NCI-H510A treated with DMSO at 0.1 percent for 48 hours (cell line): ENCODE data around the gene RAB7A.
A peak's percentile ranks its signal among the peaks of the same experiment; 100 is the strongest.

Experiments
- DNase-seq: peaks from one replicate; lab custom pipeline; 2025; lab: John Stamatoyannopoulos, UW

Gene RAB7A

DNA sequence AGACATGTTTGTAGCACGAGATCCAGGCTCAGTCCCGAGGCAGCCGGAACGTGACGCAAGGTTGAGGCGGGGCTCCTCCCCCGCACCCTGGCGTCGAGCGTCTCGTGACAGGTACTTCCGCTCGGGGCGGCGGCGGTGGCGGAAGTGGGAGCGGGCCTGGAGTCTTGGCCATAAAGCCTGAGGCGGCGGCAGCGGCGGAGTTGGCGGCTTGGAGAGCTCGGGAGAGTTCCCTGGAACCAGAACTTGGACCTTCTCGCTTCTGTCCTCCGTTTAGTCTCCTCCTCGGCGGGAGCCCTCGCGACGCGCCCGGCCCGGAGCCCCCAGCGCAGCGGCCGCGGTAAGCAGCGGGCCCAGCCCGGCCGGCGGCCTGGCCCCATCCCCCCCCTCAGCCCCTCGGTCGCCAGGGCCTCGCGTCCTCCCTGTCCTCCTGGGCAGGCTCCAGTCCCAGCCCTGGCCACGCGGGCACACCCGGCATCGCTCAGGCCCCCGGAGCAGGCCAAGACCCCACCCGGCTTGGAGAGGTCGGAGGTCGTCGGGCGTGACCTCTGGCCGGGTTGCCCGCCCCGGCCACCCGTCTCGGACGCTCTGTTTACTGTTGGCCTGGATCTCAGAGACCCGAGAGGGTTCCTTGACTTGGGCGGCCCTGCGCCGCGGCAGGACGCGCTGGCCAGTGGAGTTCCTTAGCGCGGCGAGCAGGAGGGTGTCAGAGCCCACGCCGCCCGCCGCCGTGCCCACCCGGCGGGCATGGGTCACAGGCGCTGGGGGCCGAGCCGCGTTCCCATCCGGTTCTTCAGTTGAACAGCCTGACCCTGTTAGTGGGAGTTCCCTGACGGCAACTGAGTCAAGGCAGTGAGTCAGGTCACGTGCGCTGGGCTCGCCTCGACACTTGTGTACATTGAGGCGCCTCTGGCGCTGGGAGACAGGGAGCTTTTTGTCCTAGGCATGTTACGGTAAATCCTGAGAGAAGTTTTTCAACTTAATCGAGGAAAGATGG lies at the start of gene RAB7A:
Gene RAB7A, plus strand, starts transcription at position 161 of the 994 bp plus-strand sequence. CDS start 69,185 bp downstream, outside the sequence.
- DNase-seq: peak; percentile 73

DNA sequence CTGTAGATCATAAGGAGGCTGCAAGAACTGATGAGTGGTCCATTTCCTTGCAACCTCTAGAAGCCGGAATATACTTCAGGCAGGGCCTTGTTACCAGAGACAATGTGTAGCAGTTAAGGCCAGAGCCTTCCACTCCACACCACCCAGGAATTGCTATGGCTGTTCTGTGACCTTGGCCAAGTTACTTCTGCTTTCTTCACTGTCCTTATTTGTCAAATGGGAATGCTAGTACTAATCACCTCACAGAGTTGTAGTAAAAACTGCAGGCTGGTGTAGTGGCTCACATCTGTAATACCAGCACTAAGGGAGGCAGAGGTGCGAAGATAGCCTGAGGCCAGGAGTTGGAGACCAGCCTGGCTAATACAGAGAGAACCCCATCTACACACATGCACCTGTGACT lies 46.6 kb upstream of the RAB7A start:
- no peak for DNase-seq

DNA sequence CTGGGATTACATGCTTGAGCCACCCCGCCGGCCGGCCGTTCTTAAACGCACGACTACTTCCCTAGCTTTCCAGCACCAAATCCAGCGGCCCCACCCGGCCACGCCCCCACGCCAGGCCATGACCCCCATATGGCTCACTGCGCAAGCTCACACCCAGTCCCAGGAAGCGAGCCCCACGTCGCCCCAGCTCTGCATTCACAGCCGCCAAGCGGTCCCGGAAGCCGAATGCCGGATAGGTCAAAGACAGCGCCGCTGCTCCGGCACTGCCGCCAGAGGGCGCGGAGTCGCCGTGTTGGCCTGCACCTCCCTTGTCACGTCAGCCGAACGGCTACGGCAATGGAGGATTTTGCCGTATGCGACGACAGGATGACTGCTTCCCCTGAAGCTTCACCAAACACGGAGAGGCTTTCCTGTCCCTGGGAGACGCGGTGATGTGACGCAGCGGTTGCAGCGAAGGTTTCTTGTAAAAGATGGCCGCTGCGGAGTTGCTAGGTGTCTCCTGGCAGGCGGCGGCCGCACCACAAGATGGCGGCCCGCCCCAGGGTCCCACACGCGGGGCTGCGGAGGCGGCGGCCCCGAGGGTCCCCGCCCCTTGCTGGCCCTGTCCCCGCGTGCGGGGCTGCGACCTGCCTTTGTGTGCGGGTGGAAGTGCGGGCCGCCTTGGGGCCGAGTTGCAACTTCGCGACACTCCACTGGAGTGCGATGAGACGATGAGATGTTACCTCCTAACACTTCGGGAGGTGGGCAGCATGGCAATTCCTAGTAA lies 45.2 kb upstream of the RAB7A start:
- DNase-seq: peak; percentile 85

DNA sequence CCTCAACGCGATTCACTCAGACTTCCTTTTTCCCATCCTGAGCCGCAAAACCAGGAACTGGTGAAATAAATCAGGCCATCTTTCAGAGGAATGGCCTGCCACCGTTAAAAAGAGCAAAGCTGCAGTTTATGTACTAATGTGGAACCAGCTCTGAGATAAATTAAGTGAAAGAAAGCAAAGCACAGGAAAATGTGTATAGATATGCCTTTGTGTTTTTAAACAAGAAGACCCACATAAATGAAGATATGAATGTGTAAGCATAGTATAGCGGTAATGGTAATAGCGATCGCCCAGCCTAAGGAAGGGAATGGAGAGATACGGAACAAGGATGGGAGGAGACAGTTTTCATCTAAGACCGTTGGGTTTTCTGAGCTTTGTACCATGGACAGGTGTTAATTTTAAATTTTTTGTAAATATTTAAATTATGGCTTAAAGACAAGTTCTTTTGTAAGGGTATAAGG lies 44.6 kb upstream of the RAB7A start:
- peak; percentile 52 for DNase-seq

- no peak for DNase-seq
Measured at GRCh38 chr3:128683957-128684356, 42.0 kb upstream of the RAB7A start.

GRCh38 chr3:128684986-128685726 lies 40.8 kb upstream of the RAB7A start:
- DNase-seq: no peak

DNA sequence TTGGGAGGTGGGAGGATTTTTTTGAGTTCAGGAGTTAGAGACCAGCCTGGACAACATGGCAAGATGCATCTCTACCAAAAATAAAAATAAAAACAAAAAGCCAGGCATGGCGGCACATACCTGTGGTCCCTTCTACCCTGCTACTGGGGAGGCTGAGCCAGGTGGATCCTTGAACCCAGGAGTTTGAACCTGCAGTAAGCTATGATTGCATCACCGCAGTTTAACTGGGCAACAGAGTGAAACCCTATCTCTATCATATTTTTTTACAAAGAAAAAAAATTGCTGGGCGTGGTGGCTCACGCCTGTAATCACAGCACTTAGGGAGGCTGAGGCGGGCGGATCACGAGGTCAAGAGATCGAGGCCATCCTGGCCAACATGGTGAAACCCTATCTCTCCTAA lies 39.5 kb upstream of the RAB7A start:
- no peak for DNase-seq

GRCh38 chr3:128689060-128689459 lies 36.9 kb upstream of the RAB7A start:
- DNase-seq: no peak

DNA sequence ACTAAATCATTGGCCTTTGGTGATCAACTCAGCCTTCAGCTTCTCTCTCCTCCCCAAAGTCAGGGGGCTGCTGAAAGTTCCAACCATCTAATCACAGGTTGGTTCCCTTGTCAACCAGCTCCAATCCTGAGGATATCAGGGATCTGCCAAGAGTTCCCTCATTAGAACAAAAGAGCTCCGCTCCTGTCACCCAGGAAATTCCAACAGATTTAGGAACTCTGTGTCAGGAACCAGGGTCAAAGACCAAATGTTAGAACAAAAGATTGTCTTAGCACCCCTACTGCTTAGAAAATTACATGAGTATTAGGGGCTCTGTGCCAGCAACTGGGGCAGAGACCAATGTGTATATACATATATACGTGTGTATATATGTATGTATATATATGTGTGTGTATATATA lies 32.3 kb upstream of the RAB7A start:
- no peak for DNase-seq

DNA sequence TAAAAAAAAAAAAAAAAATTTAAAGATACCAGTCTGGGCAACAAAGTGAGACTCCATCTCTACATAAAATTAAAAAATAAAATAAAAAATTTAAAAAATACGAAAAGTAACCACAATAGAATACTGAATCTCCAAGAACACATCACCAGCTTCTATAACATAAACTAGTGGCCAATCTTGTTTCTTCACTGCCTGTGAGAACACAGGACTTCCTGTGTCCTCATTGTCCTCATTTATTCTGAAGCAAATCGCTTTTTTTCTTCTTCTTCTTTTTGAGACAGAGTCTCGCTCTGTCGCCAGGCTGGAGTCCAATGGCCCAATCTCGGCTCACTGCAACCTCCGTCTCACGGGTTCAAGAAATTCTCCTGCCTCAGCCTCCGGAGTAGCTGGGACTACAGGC lies 28.6 kb upstream of the RAB7A start:
- DNase-seq: no peak

- peak; percentile 36 for DNase-seq
Measured at GRCh38 chr3:128698211-128699047, 27.6 kb upstream of the RAB7A start.

DNA sequence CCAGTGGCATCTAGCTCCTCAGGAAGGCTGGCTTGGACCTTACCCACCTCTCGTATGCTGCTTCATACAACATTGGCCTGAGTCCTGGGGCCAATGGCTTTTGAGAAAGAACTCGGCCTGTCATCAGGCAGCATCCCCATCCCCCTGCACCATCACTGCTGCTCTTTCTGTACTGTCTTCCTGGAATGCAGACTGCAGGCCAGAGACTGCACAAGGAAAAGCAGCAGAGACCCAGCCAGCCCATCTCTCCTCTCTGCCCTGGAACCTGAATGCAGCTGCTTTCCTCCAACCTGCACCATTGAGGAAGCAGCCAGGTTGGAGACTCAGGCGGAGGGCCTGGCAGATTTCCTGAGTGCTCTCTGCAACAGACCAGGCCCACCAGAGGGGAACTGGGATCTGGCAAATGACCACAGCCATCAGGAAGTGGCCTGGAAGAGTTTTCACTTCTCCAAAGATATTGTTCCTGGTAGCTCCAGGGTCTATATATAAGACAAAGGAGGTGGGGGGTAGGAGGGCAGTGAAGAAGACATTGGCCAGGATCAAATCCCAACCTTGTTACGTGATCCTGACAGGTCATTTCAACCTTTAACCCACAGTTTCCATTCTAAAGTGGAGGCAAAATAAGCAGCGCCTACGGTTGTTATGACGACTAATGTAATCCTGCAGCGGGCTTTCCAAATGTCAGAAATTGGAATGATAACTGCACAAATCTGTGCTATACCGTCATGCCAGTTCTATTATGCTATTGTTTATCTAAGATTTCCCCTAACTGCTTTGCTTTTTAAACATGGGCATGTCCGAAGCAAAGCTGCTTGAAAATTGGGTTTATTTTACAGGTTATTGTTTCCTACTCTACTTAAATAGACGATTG lies 24.4 kb upstream of the RAB7A start:
- DNase-seq: no peak

- DNase-seq: no peak
Measured at GRCh38 chr3:128702391-128702790, 23.6 kb upstream of the RAB7A start.

DNA sequence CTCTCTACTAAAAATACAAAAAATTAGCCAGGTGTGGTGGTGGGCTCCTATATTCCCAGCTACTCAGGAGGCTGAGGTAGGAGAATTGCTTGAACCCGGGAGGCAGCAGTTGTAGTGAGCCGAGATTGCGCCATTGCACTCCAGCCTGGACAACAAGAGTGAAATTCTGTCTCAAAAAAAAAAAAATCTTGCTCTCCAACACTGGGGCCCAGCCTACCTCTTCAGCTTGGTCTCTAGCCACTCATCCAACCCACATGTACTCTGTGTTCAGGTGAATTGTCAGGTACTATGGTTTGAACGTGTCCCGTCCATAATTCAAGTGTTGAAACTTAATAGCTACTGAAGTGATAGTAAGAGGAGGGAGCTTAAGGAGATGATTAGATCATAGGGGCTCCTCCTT lies 22.4 kb upstream of the RAB7A start:
- DNase-seq: peak; percentile 36

DNA sequence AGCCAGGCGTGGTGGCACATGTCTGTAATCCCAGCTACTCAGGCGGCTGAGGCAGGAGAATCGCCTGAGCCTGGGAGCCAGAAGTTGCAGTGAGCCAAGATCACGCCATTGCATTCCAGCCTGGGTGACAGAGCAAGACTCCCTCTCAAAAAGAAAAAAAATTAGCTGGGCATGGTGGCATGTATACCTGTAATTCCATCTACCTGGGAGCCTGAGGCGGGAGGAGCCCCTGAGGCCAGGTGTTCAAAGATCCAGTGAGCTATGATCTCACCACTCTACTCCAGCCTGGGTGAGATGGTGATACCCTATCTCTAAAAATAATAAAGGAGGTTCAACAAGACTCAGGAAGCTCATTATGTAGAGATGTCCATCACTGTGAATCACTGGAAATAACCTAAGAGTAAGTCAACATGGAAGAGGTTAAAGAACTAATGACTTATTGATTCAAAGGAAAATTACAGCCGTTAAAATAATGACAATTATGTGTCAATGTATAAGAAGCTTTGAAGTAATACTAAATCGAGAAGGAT lies 19.8 kb upstream of the RAB7A start:
- no peak for DNase-seq

DNA sequence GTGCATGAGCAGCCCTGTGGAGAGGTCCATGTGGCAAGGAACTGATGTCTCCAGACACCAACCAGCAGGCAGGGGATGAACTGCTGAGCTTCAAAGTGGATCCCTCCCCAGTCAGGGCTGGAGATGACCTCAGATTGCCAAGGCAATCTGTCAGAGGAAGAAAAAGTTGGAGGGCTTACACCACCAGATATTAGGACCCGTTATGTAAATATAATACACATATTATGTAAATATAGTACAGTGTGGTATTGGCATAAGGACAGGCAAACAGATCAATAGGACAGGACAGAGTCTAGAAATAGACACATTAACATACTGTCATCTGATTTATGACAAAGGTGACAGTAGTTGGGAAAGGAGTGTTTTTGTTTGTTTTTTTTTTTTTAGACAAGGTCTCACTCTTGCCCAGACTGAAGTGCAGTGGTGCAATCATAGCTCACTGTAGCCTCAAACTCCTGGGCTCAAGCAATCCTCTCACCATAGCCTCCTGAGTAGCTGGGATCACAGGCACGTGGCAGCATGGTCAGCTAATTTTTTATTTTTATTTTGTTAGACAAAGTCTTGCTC lies 18.0 kb upstream of the RAB7A start:
- peak; percentile 3 for DNase-seq

- DNase-seq: no peak
Measured at GRCh38 chr3:128709038-128709437, 16.9 kb upstream of the RAB7A start.

- no peak for DNase-seq
Measured at GRCh38 chr3:128709506-128710210, 16.3 kb upstream of the RAB7A start.
